ENCODE measurements around the gene STMND1.
"Not testable (repeated sequence)": the region's sequence is repeated elsewhere in the genome, so short reads cannot be mapped to it uniquely, and the experiment has no call there.

Gene STMND1

DNA sequence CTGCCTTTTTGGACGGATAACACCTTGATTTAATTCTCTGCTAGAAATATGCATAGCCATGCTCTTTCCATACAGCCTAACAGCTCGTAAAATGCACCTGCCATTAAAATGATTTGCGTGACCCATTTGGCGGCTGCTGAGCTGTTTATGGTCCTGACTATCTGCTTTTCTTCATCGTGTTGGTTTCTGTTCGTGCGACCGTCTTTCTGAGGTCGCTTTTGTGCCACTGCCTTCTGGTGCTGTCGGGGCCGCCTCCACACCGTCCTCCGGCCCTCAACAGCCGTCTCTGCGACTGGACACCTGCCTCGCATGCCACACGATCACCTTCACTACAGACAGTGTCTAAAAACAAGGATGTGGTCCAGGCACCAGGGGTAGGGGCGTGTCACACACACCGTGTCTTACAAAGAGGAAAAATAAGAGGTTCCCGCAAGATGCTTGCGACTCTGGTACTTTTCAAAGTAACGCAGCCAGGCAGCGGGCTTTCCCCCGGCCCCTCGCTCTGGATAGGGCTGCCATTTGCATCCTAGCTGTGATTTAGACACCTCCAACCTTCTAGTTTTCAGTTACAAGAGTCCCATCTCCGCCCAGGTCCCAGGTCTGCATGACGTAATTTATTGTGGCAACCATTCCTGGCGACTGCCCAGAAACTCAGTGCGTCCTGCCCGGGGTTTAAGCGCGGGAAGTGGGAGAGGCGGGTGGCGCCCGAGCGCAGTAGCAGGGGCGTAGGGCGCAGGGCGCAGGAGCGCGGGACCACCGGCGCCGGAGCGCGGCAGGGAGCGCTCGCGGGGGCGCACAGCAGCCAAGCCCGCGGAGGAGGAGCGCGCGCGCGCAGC, at the start of gene STMND1:
Gene STMND1 (plus strand): TSS at position 629 of the 836 bp plus-strand sequence. CDS start 208 bp downstream, outside the sequence.
- DNase-seq: peak; percentile 18

DNA sequence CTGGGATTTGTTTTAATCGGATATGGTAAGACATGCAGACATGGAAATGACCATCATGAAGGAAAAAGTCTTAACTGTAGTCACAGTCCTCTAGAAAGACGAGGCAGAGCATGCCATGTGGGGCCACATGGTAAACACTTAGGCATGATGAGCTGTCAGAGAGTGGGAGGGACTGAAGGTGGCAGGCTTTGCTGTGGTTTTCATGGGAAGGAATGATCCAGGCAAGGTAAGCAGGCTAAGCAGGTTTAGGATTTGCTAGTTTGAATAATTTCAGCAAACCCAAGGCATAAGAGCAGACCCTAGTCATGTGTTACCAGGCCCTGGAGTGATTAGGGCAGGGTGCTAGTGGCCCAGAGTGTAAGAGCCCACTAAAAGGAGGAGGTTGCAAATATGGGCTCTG, 47.2 kb upstream of the STMND1 start:
- DNase-seq: no peak

GRCh38 chr6:17057322-17057721, 44.5 kb upstream of the STMND1 start:
- DNase-seq: no peak

GRCh38 chr6:17058550-17058949, 43.3 kb upstream of the STMND1 start:
- DNase-seq: no peak

DNA sequence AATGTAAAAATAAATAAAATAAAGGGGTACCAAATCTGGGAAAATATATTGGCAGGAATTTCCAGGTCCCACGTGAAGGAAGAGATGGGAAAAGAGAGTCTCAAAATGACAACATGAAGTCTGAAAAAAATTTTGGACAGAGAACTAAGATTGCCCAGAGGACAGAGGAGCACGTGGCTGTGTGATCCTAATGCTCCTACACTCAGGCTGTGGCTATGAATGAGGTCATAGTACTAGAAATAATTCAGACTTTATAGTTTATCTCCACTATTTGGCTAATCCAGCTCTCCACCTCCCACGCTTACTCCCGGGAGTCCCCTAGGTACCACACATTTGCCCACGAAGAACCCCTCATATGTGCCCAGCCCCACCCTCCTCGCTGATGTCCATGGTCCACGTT, 42.8 kb upstream of the STMND1 start:
- DNase-seq: no peak

DNA sequence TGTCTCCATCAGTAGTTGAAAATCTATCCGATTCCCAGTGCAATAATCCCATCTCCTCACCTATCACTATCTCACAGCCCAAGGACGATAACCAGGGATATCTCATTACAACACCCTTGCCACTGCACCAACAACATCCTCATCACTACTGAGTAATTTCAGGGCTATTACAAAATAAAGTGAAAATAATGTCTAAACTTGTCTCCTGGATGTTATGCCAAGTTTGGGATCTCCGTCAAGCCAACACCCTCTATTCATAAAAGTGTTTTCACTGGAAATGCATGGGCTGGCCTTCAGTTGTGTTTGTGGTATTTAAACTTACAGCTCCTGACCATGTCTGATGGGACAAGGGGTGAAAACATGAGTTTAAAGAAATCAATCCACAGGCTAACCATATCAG, 42.0 kb upstream of the STMND1 start:
- DNase-seq: no peak

GRCh38 chr6:17061097-17061496, 40.8 kb upstream of the STMND1 start:
- no peak for DNase-seq

DNA sequence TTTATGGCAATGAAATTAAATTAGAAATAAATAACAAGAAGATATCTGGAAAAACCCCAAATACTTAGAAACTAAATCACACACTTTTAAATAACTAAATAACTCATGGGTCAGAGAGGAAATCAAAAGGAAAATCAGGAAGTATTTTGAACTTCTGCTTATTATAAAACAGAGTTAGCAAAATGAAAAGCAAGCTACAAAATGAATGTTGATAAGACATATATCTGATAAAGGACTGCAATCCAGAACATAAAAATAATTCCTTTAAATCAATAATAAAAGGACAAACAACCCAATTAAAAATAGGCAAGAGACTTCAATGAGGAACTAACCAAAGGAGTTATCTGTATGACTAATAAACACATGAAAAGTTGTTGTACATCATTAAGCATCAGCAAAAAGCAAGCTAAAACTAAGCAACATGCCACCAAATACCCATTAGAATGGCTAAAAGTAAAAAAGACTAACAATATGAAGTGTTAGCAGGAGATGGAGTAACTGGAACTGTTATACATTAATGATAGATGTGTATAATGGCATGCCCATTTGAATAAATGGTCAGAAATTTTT, 38.9 kb upstream of the STMND1 start:
- DNase-seq: no peak

DNA sequence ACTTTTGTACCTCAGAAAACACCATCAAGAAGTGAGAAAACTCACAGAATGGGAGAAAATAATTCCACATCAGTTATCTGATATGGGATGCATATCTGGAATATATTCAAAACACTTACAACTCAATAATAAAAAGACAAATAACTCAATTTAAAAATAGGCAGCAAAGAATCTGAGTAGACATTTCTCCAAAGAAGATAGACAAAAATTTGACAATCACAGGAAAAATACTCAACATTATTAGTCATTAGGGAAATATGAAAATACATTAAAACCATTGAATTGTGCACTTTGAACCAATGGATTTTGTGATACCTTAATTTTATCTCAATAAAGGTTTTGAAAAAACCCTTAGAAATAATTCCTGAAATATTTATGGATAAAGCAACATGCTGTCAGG, 36.9 kb upstream of the STMND1 start:
- DNase-seq: no peak

DNA sequence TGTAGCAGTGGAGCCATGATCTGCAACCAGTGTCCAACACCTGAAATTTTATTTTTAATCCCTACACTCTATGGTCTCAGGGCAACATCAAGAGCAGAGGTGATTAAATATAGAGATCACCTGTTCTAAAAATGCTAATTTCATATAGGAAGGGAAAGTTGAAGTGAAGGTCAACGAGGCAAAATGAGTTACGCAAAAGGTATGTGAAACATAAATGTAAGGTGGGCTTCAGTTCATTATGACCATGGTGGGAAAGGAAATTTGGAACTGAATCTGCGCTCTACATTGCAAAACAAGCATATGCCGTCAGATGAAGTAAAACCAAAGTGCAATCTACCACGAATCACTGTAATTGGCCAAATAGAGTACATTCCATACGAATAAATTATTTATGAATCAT, 35.2 kb upstream of the STMND1 start:
- no peak for DNase-seq

DNA sequence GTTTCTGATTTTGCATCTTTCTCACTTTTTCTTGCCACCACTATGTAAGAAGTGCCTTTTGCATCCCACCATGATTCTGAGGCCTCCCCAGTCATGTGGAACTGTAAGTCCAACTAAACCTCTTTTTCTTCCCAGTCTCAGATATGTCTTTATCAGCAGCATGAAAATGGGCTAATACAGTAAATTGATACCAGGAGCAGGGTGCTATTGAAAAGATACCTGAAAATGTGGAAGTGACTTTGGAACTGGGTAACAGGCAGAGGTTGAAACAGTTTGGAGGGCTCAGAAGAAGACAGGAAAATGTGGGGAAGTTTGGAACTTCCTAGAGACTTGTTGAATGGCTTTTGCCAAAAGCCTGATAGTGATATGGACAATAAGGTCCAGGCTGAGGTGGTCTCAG, 32.9 kb upstream of the STMND1 start:
- DNase-seq: not testable (repeated sequence)

- not testable (repeated sequence) for DNase-seq
Observed at GRCh38 chr6:17070400-17070799, 31.4 kb upstream of the STMND1 start.

GRCh38 chr6:17073596-17073995, 28.3 kb upstream of the STMND1 start:
- DNase-seq: not testable (repeated sequence)

GRCh38 chr6:17081273-17081672, 20.6 kb upstream of the STMND1 start:
- no peak for DNase-seq

GRCh38 chr6:17081860-17082508, 19.9 kb upstream of the STMND1 start:
- DNase-seq: no peak

DNA sequence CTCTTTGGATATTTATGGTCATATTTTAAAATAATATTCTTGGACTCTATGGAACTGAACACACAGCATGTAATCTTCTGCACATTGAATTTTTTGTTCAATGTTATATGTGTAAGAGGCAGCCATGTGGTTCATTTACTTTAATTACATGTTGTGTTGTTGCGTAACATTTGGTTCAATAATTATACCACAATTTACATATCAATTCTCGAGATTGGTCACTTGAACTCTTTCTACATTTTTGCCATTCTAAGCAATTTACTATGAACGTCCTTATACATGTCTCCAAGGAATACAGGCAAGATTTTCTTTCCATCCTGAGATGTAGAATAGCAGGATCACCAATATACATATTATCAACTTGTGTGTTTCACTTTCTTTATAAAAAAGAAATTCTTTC, 18.5 kb upstream of the STMND1 start:
- DNase-seq: no peak

DNA sequence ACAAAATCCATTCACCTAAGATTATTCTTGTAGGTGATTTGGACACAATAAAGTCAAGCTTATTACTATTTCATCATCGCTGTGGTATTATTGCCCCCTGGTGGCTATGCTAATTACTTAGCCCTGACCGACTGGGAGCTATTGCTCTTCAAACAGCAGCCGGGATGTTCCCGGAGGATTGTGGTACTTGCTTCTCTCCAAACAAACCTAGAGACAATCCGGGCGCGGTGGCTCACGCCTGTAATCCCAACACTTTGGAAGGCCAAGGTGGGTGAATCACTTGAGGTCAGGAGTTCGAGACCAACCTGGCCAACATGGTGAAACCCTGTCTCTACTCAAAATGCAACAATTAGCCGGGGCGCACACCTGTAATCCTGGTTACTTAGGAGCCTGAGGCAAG, 15.4 kb upstream of the STMND1 start:
- DNase-seq: peak; percentile 64

DNA sequence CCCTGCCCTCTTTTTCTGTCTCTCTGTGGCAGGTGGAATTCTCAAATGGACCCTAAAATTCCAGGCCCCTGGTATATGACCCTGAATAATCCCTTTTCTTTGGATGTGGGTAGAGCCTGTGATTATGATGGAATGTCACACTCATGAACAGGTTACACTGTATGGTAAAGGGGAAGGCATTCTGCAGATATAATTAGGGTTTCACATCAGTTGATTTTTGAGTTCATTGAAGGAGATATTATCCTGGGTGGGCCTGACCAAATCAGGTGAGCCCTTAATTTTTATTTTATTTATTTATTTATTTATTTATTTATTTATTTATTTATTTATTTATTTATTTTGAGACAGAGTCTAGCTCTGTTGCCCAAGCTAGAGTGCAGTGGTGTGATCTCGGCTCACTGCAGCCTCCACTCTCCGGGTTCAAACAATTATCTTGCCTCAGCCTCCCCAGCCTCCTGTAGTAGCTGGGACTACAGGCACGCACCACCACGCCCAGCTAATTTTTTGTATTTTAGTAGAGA, 13.7 kb upstream of the STMND1 start:
- DNase-seq: no peak

DNA sequence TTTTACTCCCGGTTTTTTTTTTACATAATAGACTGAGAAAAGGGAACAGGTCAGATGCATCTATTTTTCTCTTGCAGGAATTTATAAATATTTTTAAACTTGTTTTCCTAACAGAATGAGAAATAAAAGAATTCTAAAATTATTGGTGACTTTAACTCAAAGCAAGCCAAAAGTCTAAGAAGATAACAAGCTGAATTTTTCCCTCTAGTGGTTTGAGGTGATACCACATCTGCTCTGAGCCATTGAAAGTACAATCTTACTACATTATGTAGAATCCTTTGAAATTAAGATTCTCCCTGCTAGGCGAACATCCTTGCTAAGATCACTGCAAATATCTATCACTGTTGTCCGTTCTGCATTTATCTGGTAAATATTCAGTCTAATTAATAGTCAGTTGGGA, 10.7 kb upstream of the STMND1 start:
- DNase-seq: no peak

DNA sequence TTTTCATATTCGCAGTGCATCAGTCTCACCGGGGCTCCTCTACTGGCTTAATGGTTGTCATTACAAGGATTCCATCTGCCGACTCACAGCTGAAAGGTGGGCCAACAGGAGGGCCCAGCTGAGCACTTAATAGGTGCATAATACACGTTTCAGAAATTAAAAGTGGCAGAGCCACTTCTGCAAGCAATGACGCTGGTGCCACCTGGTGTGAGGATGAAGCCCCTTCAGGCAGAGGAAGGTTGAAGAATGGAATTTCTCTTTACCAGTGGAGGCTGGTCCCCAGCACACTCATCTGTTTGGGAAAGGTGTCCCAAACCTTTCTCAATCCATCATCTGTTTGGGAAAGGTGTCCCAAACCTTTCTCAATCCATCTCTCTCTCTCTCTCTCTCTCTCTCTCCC, 8.2 kb upstream of the STMND1 start:
- DNase-seq: no peak

DNA sequence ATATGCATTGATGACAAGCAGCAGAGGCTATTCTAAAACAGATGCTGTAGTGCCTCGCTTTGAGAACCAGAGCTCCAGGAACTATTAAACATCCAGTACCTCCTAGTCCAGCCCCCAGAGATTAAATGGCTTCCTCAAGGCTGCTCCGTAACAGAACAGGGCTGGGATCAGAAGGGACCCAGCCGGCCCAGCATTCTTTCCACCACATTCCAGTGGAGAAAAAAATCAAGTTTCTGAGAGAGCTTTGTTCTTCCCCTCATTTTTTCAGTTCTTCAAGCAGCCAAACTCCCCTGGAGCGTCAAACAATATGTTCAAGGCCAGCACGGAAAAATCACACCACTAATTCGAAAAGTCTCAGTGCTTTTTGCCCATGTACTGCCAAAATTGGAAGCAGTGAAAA, 5.8 kb upstream of the STMND1 start:
- no peak for DNase-seq

GRCh38 chr6:17096652-17097051, 5.2 kb upstream of the STMND1 start:
- no peak for DNase-seq

DNA sequence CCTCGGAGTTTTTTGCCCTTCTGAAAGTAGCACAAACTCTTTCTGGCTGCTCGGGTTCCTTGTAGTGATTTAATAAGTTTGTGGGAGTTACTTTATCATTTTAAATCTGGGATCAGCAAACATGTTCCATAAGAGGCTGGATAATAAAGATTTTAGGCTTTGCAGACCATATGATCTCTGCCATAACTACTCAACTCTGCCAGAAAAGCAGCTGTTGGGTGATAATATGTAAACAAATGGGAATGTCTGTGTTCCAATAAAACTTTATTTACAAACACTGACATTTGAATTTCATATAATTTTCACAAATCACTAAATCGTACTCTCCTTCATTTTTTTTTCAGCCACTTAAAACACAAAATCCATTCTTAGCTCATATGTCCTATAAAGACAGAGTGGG, 3.9 kb upstream of the STMND1 start:
- no peak for DNase-seq

DNA sequence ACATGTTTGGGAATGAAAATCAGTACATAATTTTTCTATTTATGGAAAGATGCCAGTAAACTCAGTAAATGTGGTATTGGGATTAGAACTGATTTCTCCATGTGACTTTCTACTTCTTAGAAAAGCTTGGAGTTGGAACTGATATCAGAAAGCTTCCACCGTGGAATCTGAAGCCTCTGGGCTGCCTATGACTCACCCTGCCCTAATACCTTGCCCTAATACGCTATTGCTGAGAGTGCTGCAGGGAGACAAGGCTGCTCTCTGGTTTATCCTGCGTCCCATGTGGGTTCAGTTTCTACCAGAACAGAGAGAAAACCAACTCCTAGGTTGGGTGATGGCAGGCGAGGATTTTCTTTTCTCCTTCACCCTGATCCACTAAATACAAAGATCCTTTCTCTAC, 3.3 kb upstream of the STMND1 start:
- DNase-seq: no peak

All from NCI-H1694 (cell line).